SK-N-SH (cell line): ENCODE results near the gene SPRY4. TPM values are rescaled to one million over a fixed set of nuclear protein-coding genes. Genes with fewer than 3 reads are reported as not detected.

ENCODE experiments used
- CTCF ChIA-PET: fragments of 300-600, 350-600 bp; formaldehyde crosslinking; extraction: SDS; loops from one replicate; lab custom pipeline; 2021; lab: Yijun Ruan, JAX
- POLR2A ChIA-PET: fragments of 350-600 bp; sonication (Branson Sonifier 250); formaldehyde crosslinking; extraction: SDS; loops from one replicate; lab custom pipeline; 2020; ENCODE audit warnings: antibody characterized with exemption, inconsistent platforms; lab: Yijun Ruan, JAX
- DNase-seq: peaks from one replicate; pipeline ENCODE4 v3.0.0; 2012
- H2AFZ ChIP-seq: fragments of 200-600 bp; sonication (generic); 2 replicates; pipeline ENCODE4 v1.8.1; 2016; ENCODE audit warnings: antibody characterized with exemption, mild to moderate bottlenecking, low read depth
- H3F3A ChIP-seq: fragments of 200-600 bp; sonication (generic); replicated peaks from 2 replicates; pipeline ENCODE3; 2016; ENCODE audit warnings: antibody characterized with exemption, mild to moderate bottlenecking; ENCODE audit not compliant: insufficient read depth
- H3K27ac ChIP-seq, 2 experiments: fragments of 200-500 bp in 1 of 2; fragments of 200-600 bp in 1 of 2; sonication (Bioruptor generic) in 1 of 2; sonication (generic), shearing (Covaris generic) in 1 of 2; 2 replicates each; pipeline versions ENCODE4 v1.5.1 to v1.6.1; 2014 to 2016; ENCODE audit warnings: low read depth in 2 of 2, inconsistent platforms in 1 of 2, low read length in 1 of 2, mild to moderate bottlenecking in 1 of 2, mixed read lengths in 1 of 2
- H3K27me3 ChIP-seq: fragments of 200-600 bp; sonication (generic), shearing (Covaris generic); 2 replicates; pipeline ENCODE4 v1.6.1; 2016; ENCODE audit warnings: mixed run types; ENCODE audit not compliant: insufficient read depth
- H3K36me3 ChIP-seq, 2 experiments: fragments of 200-500 bp in 1 of 2; fragments of 200-600 bp in 1 of 2; sonication (Bioruptor generic) in 1 of 2; sonication (generic) in 1 of 2; replicated peaks in 1 of 2; 2 replicates each; pipeline versions ENCODE3 to v1.5.1; 2014 to 2016; ENCODE audit warnings: low read length in 1 of 2, mild to moderate bottlenecking in 1 of 2; ENCODE audit not compliant: insufficient read depth in 2 of 2, control insufficient read depth in 1 of 2
- H3K4me1 ChIP-seq, 2 experiments: fragments of 200-500 bp in 1 of 2; fragments of 200-600 bp in 1 of 2; sonication (Bioruptor generic) in 1 of 2; sonication (generic), shearing (Covaris generic) in 1 of 2; 2 replicates each; pipeline versions ENCODE4 v1.5.1 to v1.6.1; 2014 to 2016; ENCODE audit warnings: low read depth in 1 of 2, low read length in 1 of 2, mixed run types in 1 of 2; ENCODE audit not compliant: insufficient read depth in 2 of 2, control insufficient read depth in 1 of 2
- H3K4me2 ChIP-seq: fragments of 200-600 bp; sonication (generic), shearing (Covaris generic); 2 replicates; pipeline ENCODE4 v1.6.1; 2017; ENCODE audit warnings: mixed run types
- H3K4me3 ChIP-seq, 2 experiments: fragments of 200-500 bp in 1 of 2; fragments of 200-600 bp in 1 of 2; sonication (Bioruptor generic) in 1 of 2; sonication (generic), shearing (Covaris generic) in 1 of 2; 2 replicates each; pipeline versions ENCODE4 v1.5.1 to v1.8.1; 2014 to 2016; ENCODE audit warnings: low read depth in 2 of 2, inconsistent platforms in 1 of 2, low read length in 1 of 2, mild to moderate bottlenecking in 1 of 2, mixed read lengths in 1 of 2, moderate library complexity in 1 of 2
- H3K79me2 ChIP-seq: fragments of 200-600 bp; sonication (generic); 2 replicates; pipeline ENCODE4 v1.8.1; 2017; ENCODE audit warnings: mild to moderate bottlenecking; ENCODE audit not compliant: insufficient read depth
- H3K9ac ChIP-seq: fragments of 200-600 bp; sonication (generic); 2 replicates; pipeline ENCODE4 v1.6.1; 2017; ENCODE audit warnings: mixed run types
- H3K9me2 ChIP-seq: fragments of 200-600 bp; sonication (generic); 2 replicates; pipeline ENCODE4 v1.6.1; 2017; ENCODE audit warnings: mixed run types
- H3K9me3 ChIP-seq: fragments of 200-600 bp; sonication (generic); 2 replicates; pipeline ENCODE4 v1.6.1; 2017; ENCODE audit warnings: mixed run types, mild to moderate bottlenecking, moderate library complexity
- H4K20me1 ChIP-seq: fragments of 200-600 bp; sonication (generic); 2 replicates; pipeline ENCODE4 v1.6.1; 2017; ENCODE audit warnings: mild to moderate bottlenecking, mixed run types; ENCODE audit not compliant: insufficient read depth
- CHD2 ChIP-seq: fragments of 150-350 bp; IDR thresholded peaks from 2 replicates; pipeline ENCODE4 v1.6.1; 2018; ENCODE audit warnings: low read length; ENCODE audit not compliant: partially characterized antibody
- FOSL2 ChIP-seq: IDR thresholded peaks from 2 replicates; pipeline ENCODE4 v1.4.0; 2012; ENCODE audit warnings: low read depth, mild to moderate bottlenecking, moderate library complexity, borderline replicate concordance
- FOXJ3 ChIP-seq: sonication (generic); formaldehyde crosslinking; IDR thresholded peaks from 2 replicates; pipeline ENCODE4 v1.5.1; 2020; ENCODE audit warnings: mild to moderate bottlenecking, missing genetic modification reagents
- FOXM1 ChIP-seq: IDR thresholded peaks from 2 replicates; pipeline ENCODE4 v1.4.0; 2012; ENCODE audit warnings: low read depth, mild to moderate bottlenecking
- GABPA ChIP-seq: IDR thresholded peaks from 2 replicates; pipeline ENCODE4 v1.4.0; 2012; ENCODE audit warnings: low read depth, mild to moderate bottlenecking
- MXI1 ChIP-seq: IDR thresholded peaks from 2 replicates; pipeline ENCODE4 v1.6.1; 2012; ENCODE audit warnings: mild to moderate bottlenecking, low read depth, low read length, improper control_type of control experiment
- NRF1 ChIP-seq: IDR thresholded peaks from 2 replicates; pipeline ENCODE4 v1.6.1; 2012; ENCODE audit warnings: low read depth, mild to moderate bottlenecking, low read length
- POLR2AphosphoS5 ChIP-seq: IDR thresholded peaks from 2 replicates; pipeline ENCODE4 v1.6.1; 2012; ENCODE audit warnings: low read depth, low read length
- RCOR1 ChIP-seq: fragments of 150-350 bp; IDR thresholded peaks from 2 replicates; pipeline ENCODE4 v1.6.1; 2017; ENCODE audit warnings: antibody characterized with exemption, low read length
- SMC3 ChIP-seq: IDR thresholded peaks from 2 replicates; pipeline ENCODE4 v1.6.1; 2012; ENCODE audit warnings: low read depth, low read length, improper control_type of control experiment
- TAF1 ChIP-seq: IDR thresholded peaks from 2 replicates; pipeline ENCODE4 v1.6.1; 2012; ENCODE audit warnings: low read depth, mild to moderate bottlenecking, low read length, moderate library complexity, borderline replicate concordance
- TCF12 ChIP-seq: IDR thresholded peaks from 2 replicates; pipeline ENCODE4 v1.4.0; 2012
- WGBS: methylation state at CpG from one replicate; pipeline ENCODE4 v1.1.6; 2017; ENCODE audit warnings: low lambda C conversion rate; 5-methylcytosine and 5-hydroxymethylcytosine counted together
- polyA plus RNA-seq, 3 experiments: library from polyadenylated mRNA; depleted of rRNA; stranded (reverse); fragments of >200 nt; gene quantifications; 2 replicates each; pipeline ENCODE4 v1.2.3, GENCODE V29; 2012
- TF ChIP-seq, protein P1 (sequence below): IDR thresholded peaks from 2 replicates; pipeline ENCODE4 v1.4.0; 2012; ENCODE audit warnings: low read depth, borderline replicate concordance
- TF ChIP-seq, protein P2 (sequence below): IDR thresholded peaks from 2 replicates; pipeline ENCODE4 v1.4.0; 2012; ENCODE audit warnings: low read depth, borderline replicate concordance
- TF ChIP-seq, protein P3 (sequence below): IDR thresholded peaks from 2 replicates; pipeline ENCODE4 v1.4.0; 2012; ENCODE audit warnings: low read depth
- TF ChIP-seq, protein P4 (sequence below): IDR thresholded peaks from 2 replicates; pipeline ENCODE4 v1.6.1; 2012; ENCODE audit warnings: mild to moderate bottlenecking, low read depth, low read length, moderate library complexity

Gene SPRY4
- polyA plus RNA-seq, 1 of the 3 experiments (the other 2 are of a cell fraction): 18.0 TPM

DNA sequence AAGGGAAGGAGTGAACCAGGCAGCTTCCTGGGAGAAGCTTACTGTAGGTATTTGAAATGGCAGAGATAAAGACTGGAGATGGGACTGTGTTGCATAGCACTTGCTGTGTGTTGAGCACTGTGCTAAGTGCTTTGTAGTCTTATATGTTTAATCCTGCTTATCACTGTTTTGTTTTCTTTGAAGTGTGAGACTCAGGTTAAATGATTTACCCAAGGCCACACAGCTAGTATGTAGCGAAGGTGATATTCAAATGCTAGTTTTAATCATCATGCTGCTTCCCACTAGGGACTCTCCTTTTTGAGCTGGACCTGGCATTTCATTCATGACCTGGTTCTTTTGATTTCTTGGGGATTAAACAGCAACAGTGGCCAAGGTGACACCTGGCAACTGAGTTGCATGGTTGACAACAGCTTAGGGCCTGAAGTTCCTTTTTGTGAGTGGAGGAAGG lies 35.3 kb upstream of the SPRY4 start:
- CTCF ChIA-PET: interaction anchor here (1.4 to 5.4 kb wide), 3 partner anchors 35 to 529 kb away, joined by 3 to 58 read pairs (median 5); partner anchors contain the start of gene SPRY4
- Histone ChIP-seq H4K20me1 (no peaks in the 10 kb centered on the region), H3K9me3 (no peaks in the 10 kb centered on the region), H3K27ac (peak overlapping the region; percentile 81 to 97), H3K4me1 (peaks cover 41 to 61% of the 10 kb centered on the region in 2 experiments), H3K36me3 (no peaks in the 10 kb centered on the region), H3K9me2 (no peaks in the 10 kb centered on the region), H3K4me2 (peak overlapping the region; percentile 53), H3F3A (peaks cover 30% of the 10 kb centered on the region), H3K9ac (peak overlapping the region; percentile 62; the same call in 1 of the 2 replicates), H2AFZ (no peak overlapping the region), H3K79me2 (peaks cover 56% of the 10 kb centered on the region), H3K4me3 (no peak overlapping the region), H3K27me3 (no peaks in the 10 kb centered on the region)
- 100% methylated on average over 1 of the region's 1 CpG for WGBS
- TF ChIP-seq, protein P1, sequence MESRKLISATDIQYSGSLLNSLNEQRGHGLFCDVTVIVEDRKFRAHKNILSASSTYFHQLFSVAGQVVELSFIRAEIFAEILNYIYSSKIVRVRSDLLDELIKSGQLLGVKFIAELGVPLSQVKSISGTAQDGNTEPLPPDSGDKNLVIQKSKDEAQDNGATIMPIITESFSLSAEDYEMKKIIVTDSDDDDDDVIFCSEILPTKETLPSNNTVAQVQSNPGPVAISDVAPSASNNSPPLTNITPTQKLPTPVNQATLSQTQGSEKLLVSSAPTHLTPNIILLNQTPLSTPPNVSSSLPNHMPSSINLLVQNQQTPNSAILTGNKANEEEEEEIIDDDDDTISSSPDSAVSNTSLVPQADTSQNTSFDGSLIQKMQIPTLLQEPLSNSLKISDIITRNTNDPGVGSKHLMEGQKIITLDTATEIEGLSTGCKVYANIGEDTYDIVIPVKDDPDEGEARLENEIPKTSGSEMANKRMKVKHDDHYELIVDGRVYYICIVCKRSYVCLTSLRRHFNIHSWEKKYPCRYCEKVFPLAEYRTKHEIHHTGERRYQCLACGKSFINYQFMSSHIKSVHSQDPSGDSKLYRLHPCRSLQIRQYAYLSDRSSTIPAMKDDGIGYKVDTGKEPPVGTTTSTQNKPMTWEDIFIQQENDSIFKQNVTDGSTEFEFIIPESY: no peak
- no peak for TF ChIP-seq CHD2
- TF ChIP-seq NRF1: no peak
- no peak for TF ChIP-seq SMC3
- TF ChIP-seq FOXJ3: no peak
- TF ChIP-seq FOSL2: no peak
- TF ChIP-seq, protein P2, sequence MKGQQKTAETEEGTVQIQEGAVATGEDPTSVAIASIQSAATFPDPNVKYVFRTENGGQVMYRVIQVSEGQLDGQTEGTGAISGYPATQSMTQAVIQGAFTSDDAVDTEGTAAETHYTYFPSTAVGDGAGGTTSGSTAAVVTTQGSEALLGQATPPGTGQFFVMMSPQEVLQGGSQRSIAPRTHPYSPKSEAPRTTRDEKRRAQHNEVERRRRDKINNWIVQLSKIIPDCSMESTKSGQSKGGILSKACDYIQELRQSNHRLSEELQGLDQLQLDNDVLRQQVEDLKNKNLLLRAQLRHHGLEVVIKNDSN: no peak
- TF ChIP-seq, protein P3, sequence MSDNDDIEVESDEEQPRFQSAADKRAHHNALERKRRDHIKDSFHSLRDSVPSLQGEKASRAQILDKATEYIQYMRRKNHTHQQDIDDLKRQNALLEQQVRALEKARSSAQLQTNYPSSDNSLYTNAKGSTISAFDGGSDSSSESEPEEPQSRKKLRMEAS: no peak
- no peak for TF ChIP-seq TCF12
- no peak for TF ChIP-seq RCOR1
- TF ChIP-seq TAF1: no peak
- no peak for TF ChIP-seq POLR2AphosphoS5
- no peak for TF ChIP-seq FOXM1
- no peak for TF ChIP-seq GABPA
- TF ChIP-seq MXI1: no peak
- TF ChIP-seq, protein P4, sequence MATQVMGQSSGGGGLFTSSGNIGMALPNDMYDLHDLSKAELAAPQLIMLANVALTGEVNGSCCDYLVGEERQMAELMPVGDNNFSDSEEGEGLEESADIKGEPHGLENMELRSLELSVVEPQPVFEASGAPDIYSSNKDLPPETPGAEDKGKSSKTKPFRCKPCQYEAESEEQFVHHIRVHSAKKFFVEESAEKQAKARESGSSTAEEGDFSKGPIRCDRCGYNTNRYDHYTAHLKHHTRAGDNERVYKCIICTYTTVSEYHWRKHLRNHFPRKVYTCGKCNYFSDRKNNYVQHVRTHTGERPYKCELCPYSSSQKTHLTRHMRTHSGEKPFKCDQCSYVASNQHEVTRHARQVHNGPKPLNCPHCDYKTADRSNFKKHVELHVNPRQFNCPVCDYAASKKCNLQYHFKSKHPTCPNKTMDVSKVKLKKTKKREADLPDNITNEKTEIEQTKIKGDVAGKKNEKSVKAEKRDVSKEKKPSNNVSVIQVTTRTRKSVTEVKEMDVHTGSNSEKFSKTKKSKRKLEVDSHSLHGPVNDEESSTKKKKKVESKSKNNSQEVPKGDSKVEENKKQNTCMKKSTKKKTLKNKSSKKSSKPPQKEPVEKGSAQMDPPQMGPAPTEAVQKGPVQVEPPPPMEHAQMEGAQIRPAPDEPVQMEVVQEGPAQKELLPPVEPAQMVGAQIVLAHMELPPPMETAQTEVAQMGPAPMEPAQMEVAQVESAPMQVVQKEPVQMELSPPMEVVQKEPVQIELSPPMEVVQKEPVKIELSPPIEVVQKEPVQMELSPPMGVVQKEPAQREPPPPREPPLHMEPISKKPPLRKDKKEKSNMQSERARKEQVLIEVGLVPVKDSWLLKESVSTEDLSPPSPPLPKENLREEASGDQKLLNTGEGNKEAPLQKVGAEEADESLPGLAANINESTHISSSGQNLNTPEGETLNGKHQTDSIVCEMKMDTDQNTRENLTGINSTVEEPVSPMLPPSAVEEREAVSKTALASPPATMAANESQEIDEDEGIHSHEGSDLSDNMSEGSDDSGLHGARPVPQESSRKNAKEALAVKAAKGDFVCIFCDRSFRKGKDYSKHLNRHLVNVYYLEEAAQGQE: no peak
- POLR2A ChIA-PET: no interaction called here
- no peak for DNase-seq
